GM12891 (cell line): ENCODE measurements around the gene RALGAPA1.

Experiments
- DNase-seq: peaks from one replicate; pipeline ENCODE4 v3.0.0; 2011; ENCODE audit warnings: low spot score; ENCODE audit not compliant: insufficient read length
- FAIRE-seq: peaks from 2 replicates; lab custom pipeline; 2011; peaks lifted over from hg19 to GRCh38; lab: Jason Lieb, UNC
- PAX5 ChIP-seq: IDR thresholded peaks from 2 replicates; pipeline ENCODE4 v1.6.1; 2011; ENCODE audit warnings: low read length, moderate library complexity, mild to moderate bottlenecking; ENCODE audit not compliant: insufficient read depth, severe bottlenecking
- POLR2A ChIP-seq: IDR thresholded peaks from 2 replicates; pipeline ENCODE4 v1.6.1; 2011; ENCODE audit warnings: low read depth, low read length, control low read depth
- POLR2AphosphoS5 ChIP-seq: IDR thresholded peaks from 2 replicates; pipeline ENCODE4 v1.6.1; 2011; ENCODE audit warnings: low read depth, low read length, control low read depth
- POU2F2 ChIP-seq: IDR thresholded peaks from 2 replicates; pipeline ENCODE4 v1.6.1; 2011; ENCODE audit warnings: low read depth, mild to moderate bottlenecking, control low read depth, low read length, moderate library complexity
- SPI1 ChIP-seq: IDR thresholded peaks from 2 replicates; pipeline ENCODE4 v1.6.1; 2011; ENCODE audit warnings: low read depth, low read length, control low read depth
- TAF1 ChIP-seq: IDR thresholded peaks from 2 replicates; pipeline ENCODE4 v1.6.1; 2011; ENCODE audit warnings: low read depth, low read length, control low read depth

RALGAPA1 gene

GRCh38 chr14:35819591-35820540 lies 10.8 kb upstream of the RALGAPA1 start:
- FAIRE-seq (no peak), DNase-seq (no peak)
- no peak for TF ChIP-seq SPI1
- TF ChIP-seq POLR2A = no peak
- TF ChIP-seq POU2F2 = no peak
- TF ChIP-seq TAF1 = no peak
- TF ChIP-seq PAX5 = no peak
- no peak for TF ChIP-seq POLR2AphosphoS5

- TF ChIP-seq SPI1 (no peak), TAF1 (no peak), PAX5 (no peak)
- DNase-seq = peak; percentile 14
- no peak for FAIRE-seq
Measured at GRCh38 chr14:35818346-35819115, 9.4 kb upstream of the RALGAPA1 start.

- no peak for FAIRE-seq
- TF ChIP-seq SPI1 (no peak), TAF1 (no peak), POU2F2 (no peak), PAX5 (no peak), POLR2AphosphoS5 (no peak), POLR2A (no peak)
- peak; percentile 16 for DNase-seq
Measured at GRCh38 chr14:35814371-35815005, 5.4 kb upstream of the RALGAPA1 start.

- no peak for TF ChIP-seq POLR2AphosphoS5
- FAIRE-seq = no peak
- no peak for DNase-seq
Measured at GRCh38 chr14:35810963-35811362, 1.9 kb upstream of the RALGAPA1 start.

- FAIRE-seq = no peak
- DNase-seq = no peak
- no peak for TF ChIP-seq POLR2AphosphoS5
- TF ChIP-seq TAF1 = no peak
- TF ChIP-seq SPI1 = no peak
- no peak for TF ChIP-seq POLR2A
- TF ChIP-seq PAX5 = no peak
- no peak for TF ChIP-seq POU2F2
Measured at GRCh38 chr14:35809597-35809996, 502 bp upstream of the RALGAPA1 start.

- TF ChIP-seq POLR2AphosphoS5 (no peak), SPI1 (no peak), POU2F2 (no peak), PAX5 (no peak), POLR2A (no peak), TAF1 (no peak)
- DNase-seq (no peak), FAIRE-seq (no peak)
Measured at GRCh38 chr14:35808076-35808637, 938 bp downstream of the RALGAPA1 start.

- no peak for DNase-seq
- no peak for FAIRE-seq
- no peak for TF ChIP-seq POLR2A
- TF ChIP-seq SPI1 = no peak
- TF ChIP-seq PAX5 = no peak
- no peak for TF ChIP-seq POU2F2
- no peak for TF ChIP-seq TAF1
- TF ChIP-seq POLR2AphosphoS5 = no peak
Measured at GRCh38 chr14:35807131-35807961, 1.7 kb downstream of the RALGAPA1 start.

- FAIRE-seq = no peak
Measured at GRCh38 chr14:35806006-35806907, 2.8 kb downstream of the RALGAPA1 start.

More at GRCh38 chr14:35806006-35806907, 2.8 kb downstream of the RALGAPA1 start:
- TF ChIP-seq TAF1 (no peak), POU2F2 (no peak), PAX5 (no peak), POLR2A (no peak)
- DNase-seq = no peak
